ENCODE measurements around the gene SLC9A9. TPM values are rescaled to one million over a fixed set of nuclear protein-coding genes. Genes with fewer than 3 reads are reported as not detected.

Gene SLC9A9
- polyA plus RNA-seq, 1 experiment: 13.4 TPM

DNA sequence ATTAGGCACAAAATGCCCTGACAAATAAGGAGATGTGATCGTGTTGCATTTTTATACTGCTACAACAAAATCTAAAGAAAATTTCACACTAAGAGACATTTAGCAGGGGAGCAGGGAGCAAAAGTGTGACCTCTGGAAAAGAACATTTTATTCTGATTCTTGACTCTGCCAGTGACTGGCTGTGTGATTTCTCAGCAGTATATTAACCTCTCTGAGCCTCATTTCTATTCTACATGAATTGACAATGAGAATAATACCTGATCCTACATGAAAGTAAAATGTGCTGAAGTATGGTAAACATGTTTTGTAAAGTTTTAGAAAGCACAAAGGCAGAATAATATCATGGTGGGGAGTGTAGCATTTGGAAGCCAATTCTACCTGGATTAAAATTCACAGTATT, 273.3 kb downstream of the SLC9A9 start:
- CTCF ChIA-PET: no interaction called here
- no peak for DNase-seq (ENCODE audit: low read depth, low spot score)
- H3K27ac ChIP-seq (ENCODE audit: low read depth, low read length): no peak overlapping the region
- no peaks in the 10 kb centered on the region for H3K9me3 ChIP-seq (ENCODE audit: control insufficient read depth, insufficient read depth, low read length)
- no peaks in the 10 kb centered on the region for H3K27me3 ChIP-seq (ENCODE audit: control insufficient read depth, insufficient read depth, low read length)
- TF ChIP-seq, protein P1, sequence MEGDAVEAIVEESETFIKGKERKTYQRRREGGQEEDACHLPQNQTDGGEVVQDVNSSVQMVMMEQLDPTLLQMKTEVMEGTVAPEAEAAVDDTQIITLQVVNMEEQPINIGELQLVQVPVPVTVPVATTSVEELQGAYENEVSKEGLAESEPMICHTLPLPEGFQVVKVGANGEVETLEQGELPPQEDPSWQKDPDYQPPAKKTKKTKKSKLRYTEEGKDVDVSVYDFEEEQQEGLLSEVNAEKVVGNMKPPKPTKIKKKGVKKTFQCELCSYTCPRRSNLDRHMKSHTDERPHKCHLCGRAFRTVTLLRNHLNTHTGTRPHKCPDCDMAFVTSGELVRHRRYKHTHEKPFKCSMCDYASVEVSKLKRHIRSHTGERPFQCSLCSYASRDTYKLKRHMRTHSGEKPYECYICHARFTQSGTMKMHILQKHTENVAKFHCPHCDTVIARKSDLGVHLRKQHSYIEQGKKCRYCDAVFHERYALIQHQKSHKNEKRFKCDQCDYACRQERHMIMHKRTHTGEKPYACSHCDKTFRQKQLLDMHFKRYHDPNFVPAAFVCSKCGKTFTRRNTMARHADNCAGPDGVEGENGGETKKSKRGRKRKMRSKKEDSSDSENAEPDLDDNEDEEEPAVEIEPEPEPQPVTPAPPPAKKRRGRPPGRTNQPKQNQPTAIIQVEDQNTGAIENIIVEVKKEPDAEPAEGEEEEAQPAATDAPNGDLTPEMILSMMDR (IDR thresholded peaks at IDR 0.05; ENCODE audit: low read depth, low read length): no peak
- POLR2A ChIA-PET: no interaction called here
- no peak overlapping the region for H3K4me3 ChIP-seq (ENCODE audit: low read depth, low read length)

DNA sequence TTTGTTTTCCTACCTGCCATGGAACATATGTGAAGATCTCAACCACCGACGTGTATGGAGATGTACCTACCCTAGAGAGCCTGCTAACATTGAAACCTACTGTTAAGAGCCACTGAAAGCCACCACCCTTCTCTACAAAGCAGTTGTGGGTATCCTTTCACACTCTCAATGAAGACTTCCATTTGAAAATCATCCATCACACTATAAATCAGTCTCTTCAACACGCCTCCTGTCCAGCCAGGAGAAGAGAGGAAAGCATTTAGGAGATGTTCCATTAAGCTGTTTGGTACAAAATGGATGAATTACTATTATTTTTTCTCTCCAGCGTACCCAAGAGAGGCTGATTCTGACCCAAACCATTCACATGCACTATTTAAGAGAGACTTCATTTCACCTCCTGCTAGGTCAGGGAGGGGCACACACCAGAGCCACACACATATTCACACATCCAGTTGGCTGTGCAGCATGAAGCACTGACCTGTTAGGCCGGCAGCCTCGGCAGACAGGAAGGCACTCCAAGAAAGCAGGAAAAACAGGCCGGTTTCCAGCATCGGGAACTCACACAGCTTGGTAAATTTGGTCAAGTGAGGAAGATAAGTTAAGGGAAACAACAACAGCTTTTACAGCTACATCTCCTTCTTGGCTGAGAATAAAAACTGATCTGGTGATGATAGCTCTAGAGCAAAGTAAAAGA, 274.5 kb downstream of the SLC9A9 start:
- Histone ChIP-seq H3K27ac (ENCODE audit: low read depth, low read length) (no peak overlapping the region), H3K27me3 (ENCODE audit: control insufficient read depth, insufficient read depth, low read length) (no peaks in the 10 kb centered on the region), H3K9me3 (ENCODE audit: control insufficient read depth, insufficient read depth, low read length) (no peaks in the 10 kb centered on the region), H3K4me3 (ENCODE audit: low read depth, low read length) (no peak overlapping the region)
- TF ChIP-seq, protein P1 (IDR thresholded peaks at IDR 0.05; ENCODE audit: low read depth, low read length): no peak
- POLR2A ChIA-PET: interaction anchor here (0.6 kb wide), 1 partner anchor 495 kb away, joined by 3 read pairs; no protein-coding TSS in a partner anchor
- no peak for DNase-seq (ENCODE audit: low read depth, low spot score)
- CTCF ChIA-PET: no interaction called here

DNA sequence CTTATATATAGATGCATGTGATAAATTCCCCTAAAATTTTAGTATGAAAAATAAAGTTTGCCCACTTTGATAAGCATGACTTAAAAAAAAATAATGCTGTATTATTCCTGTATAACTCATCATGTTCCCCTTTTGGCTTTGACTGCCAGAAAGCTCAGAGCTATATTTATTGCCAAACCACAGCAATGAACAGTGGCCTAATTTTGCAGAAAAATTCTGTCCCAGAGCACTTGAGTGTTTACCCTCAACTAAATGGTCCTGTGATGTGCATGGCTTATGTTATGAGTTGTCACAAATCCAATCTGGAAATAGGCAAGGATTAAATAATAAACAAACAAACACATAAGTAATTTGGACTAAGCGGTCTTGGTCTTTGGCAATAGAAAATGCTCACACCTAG, 276.7 kb downstream of the SLC9A9 start:
- no peak for DNase-seq (ENCODE audit: low read depth, low spot score)
- Histone ChIP-seq H3K4me3 (ENCODE audit: low read depth, low read length) (no peak overlapping the region), H3K27ac (ENCODE audit: low read depth, low read length) (no peak overlapping the region), H3K9me3 (ENCODE audit: control insufficient read depth, insufficient read depth, low read length) (no peaks in the 10 kb centered on the region), H3K27me3 (ENCODE audit: control insufficient read depth, insufficient read depth, low read length) (no peaks in the 10 kb centered on the region)
- ChIA-PET CTCF (no interaction called here), POLR2A (no interaction called here)
- TF ChIP-seq, protein P1 (IDR thresholded peaks at IDR 0.05; ENCODE audit: low read depth, low read length): no peak

DNA sequence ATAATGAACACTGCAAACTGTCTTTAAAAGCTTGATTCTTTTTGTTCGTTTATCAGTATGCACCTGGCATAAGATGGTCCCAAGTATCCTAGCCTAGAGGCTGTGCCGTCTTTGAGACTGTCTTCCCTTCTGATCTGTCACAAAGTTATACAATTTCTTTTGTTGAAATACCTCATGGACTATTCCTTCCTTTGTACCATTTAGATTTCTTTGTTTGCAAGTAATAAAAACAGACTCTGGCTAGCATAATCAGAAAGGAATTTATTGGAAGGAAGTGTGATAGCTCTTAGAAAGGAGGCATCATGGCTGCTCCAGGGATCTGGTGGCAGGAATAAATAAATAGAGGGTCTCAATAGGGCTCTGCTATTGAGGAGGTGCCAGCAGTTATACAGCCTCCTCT, 280.4 kb downstream of the SLC9A9 start:
- ChIA-PET POLR2A (no interaction called here), CTCF (no interaction called here)
- Histone ChIP-seq H3K9me3 (ENCODE audit: control insufficient read depth, insufficient read depth, low read length) (no peaks in the 10 kb centered on the region), H3K27ac (ENCODE audit: low read depth, low read length) (no peak overlapping the region), H3K4me3 (ENCODE audit: low read depth, low read length) (no peak overlapping the region), H3K27me3 (ENCODE audit: control insufficient read depth, insufficient read depth, low read length) (no peaks in the 10 kb centered on the region)
- TF ChIP-seq, protein P1 (IDR thresholded peaks at IDR 0.05; ENCODE audit: low read depth, low read length): no peak
- no peak for DNase-seq (ENCODE audit: low read depth, low spot score)

DNA sequence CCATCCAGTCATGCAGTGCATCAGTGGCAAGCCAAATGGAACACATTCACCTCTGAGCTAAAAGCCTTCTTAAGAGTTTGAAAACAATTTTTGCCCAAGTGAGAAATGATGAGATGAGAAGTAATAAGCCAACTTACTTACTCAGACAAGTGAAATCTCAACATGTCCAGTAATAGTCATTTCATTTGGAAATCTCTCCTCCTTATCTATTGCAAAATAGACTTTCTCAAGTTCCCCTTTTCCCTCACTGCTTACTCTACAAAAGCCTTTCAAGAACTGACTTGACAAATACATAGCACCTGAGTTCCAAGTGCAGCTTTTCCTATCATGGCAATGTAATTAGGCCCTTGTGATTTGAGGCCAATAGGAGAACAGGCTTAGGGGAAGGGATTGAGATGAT, 282.3 kb downstream of the SLC9A9 start:
- no peak overlapping the region for H3K4me3 ChIP-seq (ENCODE audit: low read depth, low read length)
- no peak overlapping the region for H3K27ac ChIP-seq (ENCODE audit: low read depth, low read length)
- H3K9me3 ChIP-seq (ENCODE audit: control insufficient read depth, insufficient read depth, low read length): no peaks in the 10 kb centered on the region
- TF ChIP-seq, protein P1 (IDR thresholded peaks at IDR 0.05; ENCODE audit: low read depth, low read length): no peak
- H3K27me3 ChIP-seq (ENCODE audit: control insufficient read depth, insufficient read depth, low read length): no peaks in the 10 kb centered on the region
- CTCF ChIA-PET: interaction anchor here (0.7 kb wide), 1 partner anchor 109 kb away, joined by 5 read pairs; no protein-coding TSS in a partner anchor
- DNase-seq (ENCODE audit: low read depth, low spot score): no peak
- POLR2A ChIA-PET: no interaction called here

All from AG04450 (cell line).